ENCODE measurements around the gene GLCCI1. TPM values are rescaled to one million over a fixed set of nuclear protein-coding genes. Genes with fewer than 3 reads are reported as not detected.

The GLCCI1 gene
- total RNA-seq, 4 donors from 2014 or later, result 6.0 to 22.6 (median 8.5) TPM

GRCh38 chr7:8103282-8103681, 134.7 kb downstream of the GLCCI1 start:
- TF ChIP-seq CTCF (IDR thresholded peaks at IDR 0.05), result no peak
- DNase-seq (ENCODE audit: low spot score) (no peak), ATAC-seq (ENCODE audit: low FRiP score) (no peak)

- DNase-seq (ENCODE audit: low spot score) (no peak), ATAC-seq (ENCODE audit: low FRiP score) (no peak)
- TF ChIP-seq CTCF (IDR thresholded peaks at IDR 0.05), result no peak
Observed at GRCh38 chr7:8105449-8106095, 137.0 kb downstream of the GLCCI1 start.

- ATAC-seq (ENCODE audit: low FRiP score), result no peak
- TF ChIP-seq CTCF (IDR thresholded peaks at IDR 0.05), result no peak
- DNase-seq (ENCODE audit: low spot score), result no peak
Observed at GRCh38 chr7:8109196-8110022, 140.8 kb downstream of the GLCCI1 start.

GRCh38 chr7:8111282-8111960, 142.8 kb downstream of the GLCCI1 start:
- DNase-seq (ENCODE audit: low spot score) (no peak), ATAC-seq (ENCODE audit: low FRiP score) (no peak)
- no peak for TF ChIP-seq CTCF (IDR thresholded peaks at IDR 0.05)

- DNase-seq (ENCODE audit: low spot score) (no peak), ATAC-seq (ENCODE audit: low FRiP score) (no peak)
- TF ChIP-seq CTCF (IDR thresholded peaks at IDR 0.05), result no peak
Observed at GRCh38 chr7:8112685-8113084, 144.1 kb downstream of the GLCCI1 start.

GRCh38 chr7:8113184-8113583, 144.6 kb downstream of the GLCCI1 start:
- DNase-seq (ENCODE audit: low spot score) (no peak), ATAC-seq (ENCODE audit: low FRiP score) (no peak)

More at GRCh38 chr7:8113184-8113583, 144.6 kb downstream of the GLCCI1 start:
- no peak for TF ChIP-seq CTCF (IDR thresholded peaks at IDR 0.05)

Data from omental fat pad (tissue), 4 donors.